Measurements from ENCODE around the gene EIF1B.

DNA sequence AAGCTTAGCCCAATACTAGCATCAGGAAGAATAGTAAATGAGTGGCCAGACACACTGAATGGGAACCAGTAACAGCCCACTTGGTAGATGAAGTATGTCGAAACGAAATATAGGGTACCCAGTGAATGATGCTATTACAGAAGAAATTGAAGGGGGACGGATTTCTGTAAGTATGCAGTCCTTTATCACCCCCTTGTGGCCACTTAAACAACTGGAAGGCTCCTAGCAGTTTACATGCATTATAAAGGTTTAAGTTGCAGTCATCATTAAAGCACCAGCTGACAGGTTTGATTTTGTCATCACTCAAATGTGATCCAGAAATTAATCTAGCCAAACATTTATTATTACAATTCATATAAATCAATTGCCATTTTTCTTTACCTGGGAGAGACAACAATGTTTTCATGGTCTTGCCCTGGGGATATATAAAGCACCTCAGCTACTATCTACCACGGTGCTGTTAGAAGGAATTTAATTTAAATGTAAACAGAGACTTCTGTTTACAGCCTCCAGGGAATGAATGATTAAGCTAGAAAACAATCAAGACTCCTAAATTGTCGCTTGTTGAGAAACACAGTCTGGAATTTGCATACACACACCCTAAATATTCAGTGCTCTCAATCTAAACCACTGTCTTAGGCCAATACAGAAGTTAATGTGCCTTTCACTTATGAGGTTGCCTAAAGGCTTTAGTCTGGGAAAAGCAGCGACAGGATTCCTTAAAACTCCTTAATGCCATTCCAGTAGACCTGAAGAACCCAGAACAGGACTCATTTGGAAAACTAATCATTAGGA is 7.8 kb downstream of the EIF1B start:
- TF ChIP-seq POLR2A (IDR thresholded peaks at IDR 0.05) (no peak), POLR2AphosphoS5 (IDR thresholded peaks at IDR 0.05; ENCODE audit: insufficient read depth in 1 of 2, low read depth in 1 of 2) (peak in 1 of 2 donors; percentile 13)
- TF ChIP-seq, protein P1, sequence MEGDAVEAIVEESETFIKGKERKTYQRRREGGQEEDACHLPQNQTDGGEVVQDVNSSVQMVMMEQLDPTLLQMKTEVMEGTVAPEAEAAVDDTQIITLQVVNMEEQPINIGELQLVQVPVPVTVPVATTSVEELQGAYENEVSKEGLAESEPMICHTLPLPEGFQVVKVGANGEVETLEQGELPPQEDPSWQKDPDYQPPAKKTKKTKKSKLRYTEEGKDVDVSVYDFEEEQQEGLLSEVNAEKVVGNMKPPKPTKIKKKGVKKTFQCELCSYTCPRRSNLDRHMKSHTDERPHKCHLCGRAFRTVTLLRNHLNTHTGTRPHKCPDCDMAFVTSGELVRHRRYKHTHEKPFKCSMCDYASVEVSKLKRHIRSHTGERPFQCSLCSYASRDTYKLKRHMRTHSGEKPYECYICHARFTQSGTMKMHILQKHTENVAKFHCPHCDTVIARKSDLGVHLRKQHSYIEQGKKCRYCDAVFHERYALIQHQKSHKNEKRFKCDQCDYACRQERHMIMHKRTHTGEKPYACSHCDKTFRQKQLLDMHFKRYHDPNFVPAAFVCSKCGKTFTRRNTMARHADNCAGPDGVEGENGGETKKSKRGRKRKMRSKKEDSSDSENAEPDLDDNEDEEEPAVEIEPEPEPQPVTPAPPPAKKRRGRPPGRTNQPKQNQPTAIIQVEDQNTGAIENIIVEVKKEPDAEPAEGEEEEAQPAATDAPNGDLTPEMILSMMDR (IDR thresholded peaks at IDR 0.05), result peak; percentile 58 to 69 (median 67)

Measured in vagina (tissue), 2 donors.